Adrenal gland (tissue), 5 donors: ENCODE measurements around the gene SLTM.

Experiments used
- CTCF ChIP-seq, 6 experiments: fragments of 450-650 bp in 4 of 6; fragments of 200-600 bp in 2 of 6; sonication (generic) in 1 of 6; IDR thresholded peaks; 1 replicate in 5 of 6; 2 replicates in 1 of 6; pipeline versions ENCODE4 v1.5.1 to v1.8.0; 2016 to 2021; ENCODE audit warnings: antibody characterized with exemption in 6 of 6, mild to moderate bottlenecking in 2 of 6, moderate library complexity in 1 of 6
- POLR2A ChIP-seq, 2 donors: fragments of 450-650 bp; IDR thresholded peaks; one replicate each; pipeline ENCODE4 v1.6.1; 2017; ENCODE audit warnings: antibody characterized with exemption in 2 of 2, mild to moderate bottlenecking in 2 of 2, moderate library complexity in 1 of 2
- donor health status: DM: no; HTN: no; CAD: no.

GRCh38 chr15:58947179-58947578 is 13.7 kb upstream of the SLTM start:
- no peak for TF ChIP-seq POLR2A (IDR thresholded peaks at IDR 0.05)
- TF ChIP-seq CTCF (IDR thresholded peaks at IDR 0.05) = no peak
